Cardiac fibroblast (primary cell): ENCODE measurements around the gene C20orf141.
"Not testable (repeated sequence)": the region's sequence is repeated elsewhere in the genome, so short reads cannot be mapped to it uniquely, and the experiment has no call there.

Experiments used
- DNase-seq, 2 donors: peaks; one replicate each; pipeline versions ENCODE4 v3.0.0 to v3.0.0-alpha.2; 2010; ENCODE audit warnings: low read depth in 2 of 2
- H3K4me3 ChIP-seq, 2 donors: replicated peaks in 1 of 2; 1 replicate in 1 of 2; 2 replicates in 1 of 2; pipeline ENCODE4 v1.5.1; 2011; ENCODE audit warnings: low read depth in 2 of 2, low read length in 2 of 2, mild to moderate bottlenecking in 2 of 2, moderate library complexity in 1 of 2
- TF ChIP-seq, protein P1 (sequence below): IDR thresholded peaks from one replicate; pipeline ENCODE4 v1.5.1; 2011; ENCODE audit warnings: low read depth, mild to moderate bottlenecking, low read length, inconsistent platforms

The C20orf141 gene

GRCh38 chr20:2805689-2806350, 9.0 kb upstream of the C20orf141 start:
- H3K4me3 ChIP-seq: no peak overlapping the region
- TF ChIP-seq, protein P1, sequence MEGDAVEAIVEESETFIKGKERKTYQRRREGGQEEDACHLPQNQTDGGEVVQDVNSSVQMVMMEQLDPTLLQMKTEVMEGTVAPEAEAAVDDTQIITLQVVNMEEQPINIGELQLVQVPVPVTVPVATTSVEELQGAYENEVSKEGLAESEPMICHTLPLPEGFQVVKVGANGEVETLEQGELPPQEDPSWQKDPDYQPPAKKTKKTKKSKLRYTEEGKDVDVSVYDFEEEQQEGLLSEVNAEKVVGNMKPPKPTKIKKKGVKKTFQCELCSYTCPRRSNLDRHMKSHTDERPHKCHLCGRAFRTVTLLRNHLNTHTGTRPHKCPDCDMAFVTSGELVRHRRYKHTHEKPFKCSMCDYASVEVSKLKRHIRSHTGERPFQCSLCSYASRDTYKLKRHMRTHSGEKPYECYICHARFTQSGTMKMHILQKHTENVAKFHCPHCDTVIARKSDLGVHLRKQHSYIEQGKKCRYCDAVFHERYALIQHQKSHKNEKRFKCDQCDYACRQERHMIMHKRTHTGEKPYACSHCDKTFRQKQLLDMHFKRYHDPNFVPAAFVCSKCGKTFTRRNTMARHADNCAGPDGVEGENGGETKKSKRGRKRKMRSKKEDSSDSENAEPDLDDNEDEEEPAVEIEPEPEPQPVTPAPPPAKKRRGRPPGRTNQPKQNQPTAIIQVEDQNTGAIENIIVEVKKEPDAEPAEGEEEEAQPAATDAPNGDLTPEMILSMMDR: no peak
- DNase-seq: no peak

GRCh38 chr20:2806351-2806701, 8.5 kb upstream of the C20orf141 start:
- TF ChIP-seq, protein P1: no peak
- no peak overlapping the region for H3K4me3 ChIP-seq
- DNase-seq: no peak

DNA sequence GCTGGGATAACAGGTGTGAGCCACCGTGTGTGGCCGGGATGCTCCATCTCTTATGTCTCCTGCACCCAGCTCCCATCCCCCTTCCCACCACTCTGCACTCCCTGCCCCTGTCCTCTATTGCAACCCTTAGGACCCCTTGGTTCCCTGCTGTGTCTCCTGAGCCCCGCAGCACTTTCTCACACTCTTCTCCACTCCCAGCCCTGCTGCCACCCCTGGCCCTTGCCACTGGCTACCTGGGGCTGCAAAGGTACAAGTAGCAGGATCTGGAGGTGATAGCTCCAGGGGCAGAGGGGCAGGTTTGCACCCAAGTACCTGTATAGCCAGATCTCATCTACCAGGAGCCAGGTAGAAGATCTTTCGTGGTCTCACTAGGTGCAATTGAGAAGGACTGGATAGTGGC, 7.8 kb upstream of the C20orf141 start:
- TF ChIP-seq, protein P1: no peak
- no peak for DNase-seq
- no peak overlapping the region for H3K4me3 ChIP-seq

GRCh38 chr20:2807929-2808328, 6.9 kb upstream of the C20orf141 start:
- not testable (repeated sequence) for H3K4me3 ChIP-seq, DNase-seq

- no peak for DNase-seq
- TF ChIP-seq, protein P1: no peak
- H3K4me3 ChIP-seq: no peak overlapping the region
These were observed 5.1 kb upstream of the C20orf141 start for GRCh38 chr20:2809690-2810089.

GRCh38 chr20:2812189-2812588, 2.6 kb upstream of the C20orf141 start:
- no peak overlapping the region for H3K4me3 ChIP-seq

DNA sequence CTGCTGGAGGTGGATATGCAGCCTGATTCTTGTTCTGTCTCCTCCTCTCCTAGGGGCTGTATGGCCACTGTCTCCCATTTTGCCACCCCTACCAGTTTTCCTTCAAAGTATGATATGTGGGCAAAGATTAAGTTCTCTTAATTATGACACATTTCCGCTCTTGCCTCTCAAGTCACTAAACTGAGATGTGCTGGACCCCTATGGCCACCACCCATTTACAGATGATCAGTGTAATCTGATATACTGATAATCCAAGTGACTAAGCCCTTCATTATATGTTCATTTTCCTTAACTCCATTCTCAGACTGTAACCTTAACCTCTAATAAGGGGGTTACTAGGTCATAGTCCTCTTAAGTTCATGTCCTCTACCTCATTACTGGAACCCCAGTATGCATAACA, 711 bp upstream of the C20orf141 start:
- TF ChIP-seq, protein P1: no peak
- no peak overlapping the region for H3K4me3 ChIP-seq
- no peak for DNase-seq

More at GRCh38 chr20:2812189-2812588, 2.6 kb upstream of the C20orf141 start:
- TF ChIP-seq, protein P1: no peak
- no peak for DNase-seq
